Keratinocyte (primary cell): Measurements from ENCODE around the gene ATXN7L3. TPM values are rescaled to one million over a fixed set of nuclear protein-coding genes. Genes with fewer than 3 reads are reported as not detected.

ENCODE experiments used
- DNase-seq: peaks from one replicate; pipeline ENCODE4 v3.0.0-alpha.2; 2011; ENCODE audit warnings: low read depth, missing footprints, low spot score
- FAIRE-seq: peaks from 2 replicates; lab custom pipeline; 2011; peaks lifted over from hg19 to GRCh38; lab: Jason Lieb, UNC
- H2AFZ ChIP-seq: 2 replicates; pipeline ENCODE4 v1.6.0; 2012; ENCODE audit warnings: low read length, control low read depth, inconsistent platforms; ENCODE audit not compliant: control insufficient read depth
- H3K27ac ChIP-seq: 2 replicates; pipeline ENCODE4 v1.5.1; 2011; ENCODE audit warnings: low read length; ENCODE audit not compliant: control insufficient read depth, insufficient read depth
- H3K27me3 ChIP-seq: 3 replicates; pipeline ENCODE4 v1.6.0; 2011; ENCODE audit warnings: low read length; ENCODE audit not compliant: control insufficient read depth, insufficient read depth; ENCODE audit errors: extremely low read depth
- H3K36me3 ChIP-seq, 2 experiments: 2 replicates in 1 of 2; 3 replicates in 1 of 2; pipeline ENCODE4 v1.5.1; 2011; ENCODE audit warnings: low read length in 2 of 2, mild to moderate bottlenecking in 1 of 2; ENCODE audit not compliant: control insufficient read depth in 2 of 2, insufficient read depth in 2 of 2; ENCODE audit errors: extremely low read depth in 1 of 2
- H3K4me1 ChIP-seq: 3 replicates; pipeline ENCODE4 v1.5.1; 2011; ENCODE audit warnings: low read length; ENCODE audit not compliant: control insufficient read depth, insufficient read depth; ENCODE audit errors: extremely low read depth
- H3K4me2 ChIP-seq: 3 replicates; pipeline ENCODE4 v1.6.0; 2011; ENCODE audit warnings: low read depth, low read length; ENCODE audit not compliant: control insufficient read depth, insufficient read depth; ENCODE audit errors: extremely low read depth
- H3K4me3 ChIP-seq, 3 experiments: fragments of 200-600 bp in 1 of 3; sonication (generic) in 1 of 3; 2 replicates in 2 of 3; 3 replicates in 1 of 3; pipeline ENCODE4 v1.5.1; 2011 to 2016; ENCODE audit warnings: low read length in 3 of 3, mild to moderate bottlenecking in 3 of 3, control low read depth in 2 of 3, inconsistent platforms in 1 of 3, low read depth in 1 of 3, mixed read lengths in 1 of 3, mixed run types in 1 of 3, moderate library complexity in 1 of 3; ENCODE audit not compliant: control insufficient read depth in 2 of 3, insufficient read depth in 2 of 3; ENCODE audit errors: extremely low read depth in 1 of 3
- H3K79me2 ChIP-seq: 2 replicates; pipeline ENCODE4 v1.6.0; 2012; ENCODE audit warnings: low read length; ENCODE audit not compliant: control insufficient read depth, insufficient read depth
- H3K9ac ChIP-seq: 3 replicates; pipeline ENCODE4 v1.6.0; 2011; ENCODE audit warnings: low read length; ENCODE audit not compliant: control insufficient read depth, insufficient read depth; ENCODE audit errors: extremely low read depth
- H3K9me1 ChIP-seq: 3 replicates; pipeline ENCODE4 v1.6.0; 2011; ENCODE audit warnings: low read length; ENCODE audit not compliant: control insufficient read depth, insufficient read depth; ENCODE audit errors: extremely low read depth
- H3K9me3 ChIP-seq: 2 replicates; pipeline ENCODE4 v1.5.1; 2012; ENCODE audit warnings: low read depth, low read length; ENCODE audit not compliant: control insufficient read depth
- H4K20me1 ChIP-seq: 3 replicates; pipeline ENCODE4 v1.6.0; 2011; ENCODE audit warnings: low read length; ENCODE audit not compliant: control insufficient read depth, insufficient read depth; ENCODE audit errors: extremely low read depth
- CTCF ChIP-seq, 3 experiments: IDR thresholded peaks in 1 of 3; conservative IDR thresholded peaks in 1 of 3; optimal IDR thresholded peaks in 1 of 3; 2 replicates in 2 of 3; 3 replicates in 1 of 3; pipeline versions ENCODE3 to v1.5.1; 2011; ENCODE audit warnings: low read length in 3 of 3, mild to moderate bottlenecking in 3 of 3, moderate library complexity in 2 of 3, control low read depth in 1 of 3, inconsistent platforms in 1 of 3; ENCODE audit not compliant: insufficient read depth in 2 of 3; ENCODE audit errors: extremely low read depth in 1 of 3
- EZH2 ChIP-seq: IDR thresholded peaks from one replicate; pipeline ENCODE4 v1.6.1; 2012; ENCODE audit warnings: inconsistent platforms, mild to moderate bottlenecking, low read length, moderate library complexity
- dilution Hi-C: fragments of 300-500 bp; cut with MboI; formaldehyde crosslinking; loops from one replicate; pipeline ENCODE4 v1.7.0; 2020; ENCODE audit warnings: low sequenced_read_pairs; ENCODE audit not compliant: extremely low pct_ligation_motif_present
- polyA plus RNA-seq, 5 experiments: library from polyadenylated mRNA; depleted of rRNA in 3 of 5; stranded (reverse) in 3 of 5; stranded (forward) in 1 of 5; unstranded in 1 of 5; fragments of >200 nt; gene quantifications; 1 replicate in 1 of 5; 2 replicates in 3 of 5; 3 replicates in 1 of 5; pipeline versions ENCODE4 v1.2.1 to v1.2.3, GENCODE V29; 2011 to 2012; ENCODE audit warnings: missing spikeins in 2 of 5, low read depth in 1 of 5, low replicate concordance in 1 of 5

The ATXN7L3 gene
- polyA plus RNA-seq, 1 donor (not counting 4 experiments of a cell fraction or from before 2014, with no cell fraction given): 32.8 TPM

DNA sequence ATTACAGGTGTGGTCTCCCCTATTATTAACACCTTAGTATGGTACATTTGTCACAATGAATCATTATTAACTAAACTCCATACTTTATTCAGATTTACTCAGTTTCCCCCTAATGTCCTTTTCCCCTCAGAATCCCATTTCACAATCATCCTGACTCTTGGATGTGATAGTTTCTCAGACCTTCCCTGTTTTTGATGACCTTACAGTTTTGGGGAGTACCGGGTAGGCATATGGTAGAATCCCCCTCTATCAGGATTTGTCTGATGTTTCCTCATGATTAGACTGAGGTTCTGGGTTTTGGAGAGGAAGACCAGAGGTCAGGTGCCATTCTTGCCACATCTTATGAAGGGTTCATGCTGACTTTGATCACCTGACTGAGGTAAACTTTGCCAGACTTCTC is 35.2 kb downstream of the ATXN7L3 start:
- TF ChIP-seq EZH2 (no peak), CTCF (optimal IDR thresholded peaks at IDR 0.05 in 1 of 3, IDR thresholded peaks at IDR 0.05 in 1 of 3, conservative IDR thresholded peaks at IDR 0.05 in 1 of 3; ENCODE audit: extremely low read depth in 1 of 3, insufficient read depth in 2 of 3, low read length in 3 of 3) (no peak)
- no peak for DNase-seq
- dilution Hi-C loops: no loop called here
- no peaks in the 10 kb centered on the region for H3K9me3 ChIP-seq
- peaks cover 2 to 6% of the 10 kb centered on the region in 2 experiments for H3K36me3 ChIP-seq
- no peak overlapping the region for H3K4me3 ChIP-seq
- H3K4me2 ChIP-seq: no peak overlapping the region
- no peaks in the 10 kb centered on the region for H3K9me1 ChIP-seq
- no peak overlapping the region for H3K27ac ChIP-seq
- H3K9ac ChIP-seq: no peak overlapping the region
- no peaks in the 10 kb centered on the region for H3K4me1 ChIP-seq
- no peaks in the 10 kb centered on the region for H4K20me1 ChIP-seq
- no peak for FAIRE-seq
- H3K79me2 ChIP-seq: no peaks in the 10 kb centered on the region
- H3K27me3 ChIP-seq: no peaks in the 10 kb centered on the region
- no peak overlapping the region for H2AFZ ChIP-seq

GRCh38 chr17:44159519-44160210 is 40.0 kb downstream of the ATXN7L3 start:
- H3K4me2 ChIP-seq: no peak overlapping the region
- no peak overlapping the region for H3K27ac ChIP-seq
- no peak overlapping the region for H2AFZ ChIP-seq
- H3K9me3 ChIP-seq: no peaks in the 10 kb centered on the region
- H3K9me1 ChIP-seq: no peaks in the 10 kb centered on the region
- no peaks in the 10 kb centered on the region for H3K27me3 ChIP-seq
- H3K79me2 ChIP-seq: no peaks in the 10 kb centered on the region
- FAIRE-seq (no peak), DNase-seq (no peak)
- no peak for TF ChIP-seq EZH2
- TF ChIP-seq CTCF (optimal IDR thresholded peaks at IDR 0.05 in 1 of 3, IDR thresholded peaks at IDR 0.05 in 1 of 3, conservative IDR thresholded peaks at IDR 0.05 in 1 of 3; ENCODE audit: extremely low read depth in 1 of 3, insufficient read depth in 2 of 3, low read length in 3 of 3): no peak
- no peak overlapping the region for H3K4me3 ChIP-seq
- H3K4me1 ChIP-seq: no peaks in the 10 kb centered on the region
- no peak overlapping the region for H3K9ac ChIP-seq
- H4K20me1 ChIP-seq: no peaks in the 10 kb centered on the region
- peaks cover 2 to 22% of the 10 kb centered on the region in 2 experiments for H3K36me3 ChIP-seq
- dilution Hi-C loops: no loop called here
